ES-I3 (cell line): Measurements from ENCODE around the gene MAG.
"Not testable (repeated sequence)": the region's sequence is repeated elsewhere in the genome, so short reads cannot be mapped to it uniquely, and the experiment has no call there.

ENCODE experiments used
- H3K36me3 ChIP-seq: 2 replicates; pipeline ENCODE4 v1.6.1; 2013; ENCODE audit warnings: mild to moderate bottlenecking, low read length, control low read depth, moderate library complexity; ENCODE audit not compliant: insufficient read depth
- H3K4me1 ChIP-seq: 2 replicates; pipeline ENCODE4 v1.6.1; 2013; ENCODE audit warnings: mild to moderate bottlenecking, control low read depth, low read length; ENCODE audit not compliant: insufficient read depth
- H3K9ac ChIP-seq: 2 replicates; pipeline ENCODE4 v1.6.1; 2013; ENCODE audit warnings: low read depth, mild to moderate bottlenecking, low read length, moderate library complexity
- H3K9me3 ChIP-seq: 2 replicates; pipeline ENCODE4 v1.6.1; 2013; ENCODE audit warnings: mild to moderate bottlenecking, low read length, moderate library complexity; ENCODE audit not compliant: control insufficient read depth, insufficient read depth

MAG gene

DNA sequence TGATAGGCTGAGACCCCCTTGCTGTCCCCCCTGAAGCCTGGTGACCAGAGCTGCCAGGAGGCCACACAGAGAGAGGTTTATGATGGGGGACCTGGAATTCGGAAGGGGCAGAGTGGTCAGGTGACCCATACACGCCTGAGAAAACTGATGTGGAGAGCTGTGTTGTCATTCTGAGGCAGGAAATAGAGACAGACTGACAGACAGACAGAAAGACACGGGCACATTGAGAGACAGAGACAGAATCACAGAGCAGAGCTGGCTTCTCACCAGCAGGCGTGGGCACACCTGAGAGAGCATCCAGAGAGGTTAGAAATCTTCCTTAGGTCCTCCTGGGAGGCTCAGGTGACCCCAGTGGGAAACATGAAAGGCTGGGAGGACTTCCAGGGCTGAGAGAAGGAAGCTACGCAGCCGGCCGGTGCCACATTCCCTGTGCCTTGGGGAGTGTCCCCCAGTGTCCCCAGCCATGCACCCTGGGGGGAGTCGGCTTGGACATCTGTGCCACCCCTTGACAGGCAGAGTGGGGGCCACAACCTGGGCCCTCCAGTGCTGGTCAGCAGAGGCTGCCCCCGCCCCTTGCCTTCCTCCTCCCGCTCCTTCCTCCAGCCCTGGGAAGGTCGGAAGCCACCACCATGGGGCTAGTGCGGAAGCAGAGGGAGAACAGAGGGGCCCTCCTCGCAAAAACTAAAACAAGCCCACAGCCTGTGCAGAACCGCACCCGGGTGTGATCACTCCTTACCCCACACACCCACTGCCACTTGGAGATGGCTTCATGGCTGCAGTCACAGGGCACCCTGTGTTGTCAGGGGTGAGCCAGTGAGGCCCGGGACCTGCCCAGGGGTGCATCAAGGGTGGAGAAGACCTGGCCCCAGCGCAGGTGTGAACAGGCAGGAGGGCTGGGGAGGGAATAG lies 57.9 kb downstream of the MAG start:
- Histone ChIP-seq H3K9ac (no peak overlapping the region), H3K9me3 (no peaks in the 10 kb centered on the region), H3K36me3 (no peaks in the 10 kb centered on the region), H3K4me1 (no peaks in the 10 kb centered on the region)

DNA sequence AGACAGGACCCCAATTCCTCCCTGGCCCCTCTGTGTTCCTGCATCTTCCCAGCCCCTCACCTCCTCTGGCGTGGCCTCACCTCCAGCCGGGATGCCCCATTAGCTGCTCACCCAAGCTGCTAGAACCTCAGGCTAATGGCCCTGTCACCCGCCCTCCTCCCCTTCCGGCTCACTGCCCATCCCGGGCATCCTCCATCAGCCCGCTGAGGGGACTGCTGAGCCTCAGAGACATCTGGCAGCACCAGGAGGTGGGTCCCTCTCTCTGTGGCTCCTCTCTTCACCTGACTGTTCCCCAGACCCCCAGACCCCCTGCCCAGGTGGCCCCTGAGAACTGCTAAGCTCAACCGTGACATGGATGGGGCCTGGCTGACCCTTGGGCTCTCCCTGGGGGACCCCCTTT lies 58.6 kb downstream of the MAG start:
- Histone ChIP-seq H3K36me3 (no peaks in the 10 kb centered on the region), H3K9me3 (no peaks in the 10 kb centered on the region), H3K9ac (no peak overlapping the region), H3K4me1 (no peaks in the 10 kb centered on the region)

DNA sequence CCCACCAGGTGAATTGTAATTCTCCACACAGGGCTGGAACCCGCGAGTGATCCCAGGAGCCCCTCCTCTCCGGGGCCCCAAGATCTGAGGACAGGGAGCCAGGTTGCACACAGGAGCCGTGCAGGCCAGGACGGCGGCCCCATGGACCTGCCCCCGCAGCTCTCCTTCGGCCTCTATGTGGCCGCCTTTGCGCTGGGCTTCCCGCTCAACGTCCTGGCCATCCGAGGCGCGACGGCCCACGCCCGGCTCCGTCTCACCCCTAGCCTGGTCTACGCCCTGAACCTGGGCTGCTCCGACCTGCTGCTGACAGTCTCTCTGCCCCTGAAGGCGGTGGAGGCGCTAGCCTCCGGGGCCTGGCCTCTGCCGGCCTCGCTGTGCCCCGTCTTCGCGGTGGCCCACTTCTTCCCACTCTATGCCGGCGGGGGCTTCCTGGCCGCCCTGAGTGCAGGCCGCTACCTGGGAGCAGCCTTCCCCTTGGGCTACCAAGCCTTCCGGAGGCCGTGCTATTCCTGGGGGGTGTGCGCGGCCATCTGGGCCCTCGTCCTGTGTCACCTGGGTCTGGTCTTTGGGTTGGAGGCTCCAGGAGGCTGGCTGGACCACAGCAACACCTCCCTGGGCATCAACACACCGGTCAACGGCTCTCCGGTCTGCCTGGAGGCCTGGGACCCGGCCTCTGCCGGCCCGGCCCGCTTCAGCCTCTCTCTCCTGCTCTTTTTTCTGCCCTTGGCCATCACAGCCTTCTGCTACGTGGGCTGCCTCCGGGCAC lies 59.6 kb downstream of the MAG start:
- Histone ChIP-seq H3K9me3 (no peaks in the 10 kb centered on the region), H3K9ac (no peak overlapping the region), H3K4me1 (no peaks in the 10 kb centered on the region), H3K36me3 (no peaks in the 10 kb centered on the region)

DNA sequence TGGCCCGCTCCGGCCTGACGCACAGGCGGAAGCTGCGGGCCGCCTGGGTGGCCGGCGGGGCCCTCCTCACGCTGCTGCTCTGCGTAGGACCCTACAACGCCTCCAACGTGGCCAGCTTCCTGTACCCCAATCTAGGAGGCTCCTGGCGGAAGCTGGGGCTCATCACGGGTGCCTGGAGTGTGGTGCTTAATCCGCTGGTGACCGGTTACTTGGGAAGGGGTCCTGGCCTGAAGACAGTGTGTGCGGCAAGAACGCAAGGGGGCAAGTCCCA lies 60.2 kb downstream of the MAG start:
- Histone ChIP-seq H3K36me3 (no peaks in the 10 kb centered on the region), H3K9ac (no peak overlapping the region), H3K4me1 (no peaks in the 10 kb centered on the region), H3K9me3 (no peaks in the 10 kb centered on the region)

- H3K9ac ChIP-seq, result no peak overlapping the region
- no peaks in the 10 kb centered on the region for H3K9me3 ChIP-seq
- H3K4me1 ChIP-seq, result no peaks in the 10 kb centered on the region; the same call in 1 of the 2 replicates
- no peaks in the 10 kb centered on the region for H3K36me3 ChIP-seq
These were observed 60.7 kb downstream of the MAG start for GRCh38 chr19:35352448-35353304.

DNA sequence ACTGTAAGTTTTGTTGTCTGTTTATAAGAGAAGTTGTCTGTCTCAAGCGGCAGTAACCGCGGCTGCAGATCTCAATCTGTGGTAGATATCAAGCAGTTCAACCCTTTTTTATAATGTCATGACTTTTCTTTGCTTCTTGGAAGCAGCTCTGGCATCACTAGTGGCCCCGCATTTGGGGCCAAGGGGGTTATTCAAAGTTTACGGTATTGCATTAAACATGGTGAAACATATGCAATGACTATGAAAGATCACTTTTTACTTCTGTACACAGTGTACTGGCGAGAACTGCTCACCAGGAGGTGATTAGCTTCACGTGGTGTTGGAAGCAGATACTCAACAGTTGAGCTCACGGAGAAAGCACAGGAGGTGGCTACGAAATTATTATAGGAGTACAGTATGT lies 61.7 kb downstream of the MAG start:
- H3K36me3 ChIP-seq, result no peaks in the 10 kb centered on the region
- no peak overlapping the region for H3K9ac ChIP-seq
- no peaks in the 10 kb centered on the region; the same call in 1 of the 2 replicates for H3K4me1 ChIP-seq
- no peaks in the 10 kb centered on the region for H3K9me3 ChIP-seq

DNA sequence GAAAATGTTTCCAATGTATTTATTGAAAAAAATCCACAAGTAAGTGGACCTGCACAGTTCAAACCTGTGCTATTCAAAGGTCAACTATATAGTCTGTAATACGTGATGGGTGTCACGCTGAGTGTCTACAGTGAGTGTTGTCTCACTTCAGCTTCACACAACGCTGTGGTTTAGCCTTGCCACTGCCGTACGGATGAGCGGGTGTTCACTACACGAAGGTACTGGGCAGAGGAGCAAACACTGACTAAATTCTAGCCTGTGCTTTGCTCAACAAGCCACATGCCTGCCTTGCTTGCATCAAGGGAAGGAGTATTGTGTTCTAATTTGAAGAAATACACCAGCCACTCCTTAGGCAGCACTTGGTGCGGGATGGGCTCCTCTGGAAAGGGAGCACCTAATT lies 62.9 kb downstream of the MAG start:
- H3K36me3 ChIP-seq, result no peaks in the 10 kb centered on the region
- H3K4me1 ChIP-seq, result no peaks in the 10 kb centered on the region; the same call in 1 of the 2 replicates
- no peak overlapping the region for H3K9ac ChIP-seq
- no peaks in the 10 kb centered on the region for H3K9me3 ChIP-seq

- Histone ChIP-seq H3K9ac (no peak overlapping the region), H3K4me1 (no peaks in the 10 kb centered on the region; the same call in 1 of the 2 replicates), H3K36me3 (no peaks in the 10 kb centered on the region), H3K9me3 (no peaks in the 10 kb centered on the region)
These were observed 64.0 kb downstream of the MAG start for GRCh38 chr19:35355791-35356460.

DNA sequence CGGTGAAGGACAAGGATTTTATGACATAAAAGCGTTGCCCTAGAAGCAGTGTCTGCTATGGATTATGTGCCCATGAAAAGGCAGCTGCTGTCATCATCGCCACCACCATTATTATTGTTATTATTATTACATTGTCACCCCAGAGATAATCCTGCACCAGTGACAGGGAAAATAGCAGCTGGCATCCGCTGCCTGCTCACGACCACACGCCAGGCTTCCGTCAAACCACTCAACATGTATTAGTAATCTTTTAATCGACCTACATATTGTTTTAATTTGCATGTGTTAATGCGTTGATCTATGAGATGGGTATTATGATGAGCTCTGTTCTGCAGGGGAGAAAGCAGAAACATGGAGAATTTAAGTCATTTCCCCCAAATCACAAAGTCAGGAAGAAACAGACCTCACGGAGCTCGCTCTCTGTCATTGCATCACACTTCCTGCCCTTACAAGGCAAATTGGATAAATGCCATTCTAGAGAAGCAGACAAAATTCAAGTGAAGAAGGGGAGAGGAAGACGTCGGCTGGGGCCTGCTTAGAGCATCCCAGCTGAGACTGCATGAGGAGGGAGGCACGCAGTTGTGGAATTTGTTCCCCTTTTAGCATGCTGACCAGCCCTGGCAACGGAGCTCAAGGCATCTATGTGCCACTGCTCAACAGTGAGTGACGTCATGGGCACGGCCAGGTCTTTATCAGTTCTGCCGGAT lies 66.1 kb downstream of the MAG start, which contains the start of gene FFAR3:
Gene FFAR3 (plus strand): TSS at position 594 of the 707 bp plus-strand sequence. CDS start 431 bp downstream, outside the sequence.
- H3K9ac ChIP-seq, result no peak within 1 kb of the TSS
- H3K9me3 ChIP-seq, result no peaks in the 10 kb centered on the region
- no peaks in the 10 kb centered on the region; the same call in 1 of the 2 replicates for H3K4me1 ChIP-seq
- no peaks in the 10 kb centered on the region for H3K36me3 ChIP-seq

GRCh38 chr19:35358834-35359233 lies 66.9 kb downstream of the MAG start:
- H3K9me3 ChIP-seq, H3K9ac ChIP-seq, H3K4me1 ChIP-seq, H3K36me3 ChIP-seq: not testable (repeated sequence)

DNA sequence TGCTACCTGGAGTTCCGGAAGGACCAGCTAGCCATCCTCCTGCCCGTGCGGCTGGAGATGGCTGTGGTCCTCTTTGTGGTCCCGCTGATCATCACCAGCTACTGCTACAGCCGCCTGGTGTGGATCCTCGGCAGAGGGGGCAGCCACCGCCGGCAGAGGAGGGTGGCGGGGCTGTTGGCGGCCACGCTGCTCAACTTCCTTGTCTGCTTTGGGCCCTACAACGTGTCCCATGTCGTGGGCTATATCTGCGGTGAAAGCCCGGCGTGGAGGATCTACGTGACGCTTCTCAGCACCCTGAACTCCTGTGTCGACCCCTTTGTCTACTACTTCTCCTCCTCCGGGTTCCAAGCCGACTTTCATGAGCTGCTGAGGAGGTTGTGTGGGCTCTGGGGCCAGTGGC lies 67.4 kb downstream of the MAG start:
- not testable (repeated sequence) for H3K4me1 ChIP-seq, H3K9me3 ChIP-seq, H3K9ac ChIP-seq, H3K36me3 ChIP-seq

DNA sequence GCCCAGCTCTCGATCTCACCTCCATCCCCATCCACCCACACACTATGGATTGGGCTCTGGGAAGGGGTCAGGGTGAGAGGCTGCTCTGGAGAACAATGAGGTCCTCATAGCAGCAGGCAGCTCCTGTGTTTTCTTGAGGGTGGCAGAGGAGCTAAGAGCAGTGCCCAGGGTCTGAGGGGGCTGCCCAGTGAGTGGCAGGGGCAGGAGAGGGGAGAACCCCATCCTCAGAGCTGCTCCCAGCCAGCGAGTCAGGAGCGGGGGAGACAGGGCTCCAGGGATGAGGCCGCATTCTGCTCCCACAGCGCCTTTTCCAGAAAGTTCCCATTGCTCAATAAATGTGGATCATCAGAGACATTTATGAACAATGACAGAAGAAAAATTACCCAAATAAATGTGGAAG lies 68.1 kb downstream of the MAG start:
- H3K4me1 ChIP-seq, H3K9ac ChIP-seq, H3K9me3 ChIP-seq, H3K36me3 ChIP-seq: not testable (repeated sequence)

DNA sequence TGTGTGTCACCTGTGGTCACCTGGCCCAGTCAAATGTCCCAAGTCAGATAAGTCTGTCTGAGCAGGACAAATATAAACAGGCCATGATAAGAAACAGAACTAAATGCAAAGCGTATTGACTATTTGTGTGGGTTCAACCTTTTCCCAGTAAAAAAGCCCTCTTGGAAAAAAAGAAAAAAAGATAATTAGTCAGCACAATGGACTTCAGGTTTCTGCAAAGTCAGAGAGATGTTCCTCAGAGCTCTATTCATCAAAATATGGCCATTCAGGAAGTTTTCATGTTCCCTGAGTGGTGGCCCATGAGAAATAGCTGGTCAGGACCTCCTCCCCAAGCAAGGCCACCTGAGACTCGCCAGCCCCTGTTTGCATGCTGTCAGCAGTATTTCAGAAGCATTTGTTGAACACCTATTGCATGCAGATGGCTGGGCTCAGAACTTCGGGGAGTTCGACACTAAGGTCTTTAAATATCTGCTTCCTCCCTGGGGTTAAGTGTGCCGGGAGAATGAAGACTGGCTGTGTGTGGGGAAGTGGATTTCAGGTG lies 69.0 kb downstream of the MAG start:
- no peaks in the 10 kb centered on the region; the same call in 1 of the 2 replicates for H3K4me1 ChIP-seq

More for the DNA sequence above, 69.0 kb downstream of the MAG start:
- Histone ChIP-seq H3K9ac (no peak overlapping the region), H3K36me3 (no peaks in the 10 kb centered on the region), H3K9me3 (no peaks in the 10 kb centered on the region)
